Uterus (tissue), 2 donors: ENCODE measurements around the gene LPAR1.

ENCODE experiments used
- CTCF ChIP-seq, 4 experiments: fragments of 200-600 bp in 2 of 4; fragments of 450-650 bp in 2 of 4; sonication (generic) in 2 of 4; IDR thresholded peaks; one replicate each; pipeline ENCODE4 v1.5.1; 2016 to 2019; ENCODE audit warnings: antibody characterized with exemption in 4 of 4, mild to moderate bottlenecking in 2 of 4, moderate library complexity in 1 of 4
- POLR2A ChIP-seq, 2 donors: fragments of 450-650 bp; IDR thresholded peaks; one replicate each; pipeline ENCODE4 v1.6.1; 2016; ENCODE audit warnings: antibody characterized with exemption in 2 of 2, mild to moderate bottlenecking in 1 of 2, moderate library complexity in 1 of 2

- no peak for TF ChIP-seq CTCF (IDR thresholded peaks at IDR 0.05)
- TF ChIP-seq POLR2A (IDR thresholded peaks at IDR 0.05) = no peak
Observed at GRCh38 chr9:110872920-110873319, 165.3 kb downstream of the LPAR1 start.
